Testis (tissue), 3 donors: ENCODE measurements around the gene CHRNB4. TPM values are rescaled to one million over a fixed set of nuclear protein-coding genes. Genes with fewer than 3 reads are reported as not detected.
A peak's percentile ranks its signal among the peaks of the same experiment; 100 is the strongest.

Experiments used
- DNase-seq: peaks from one replicate; pipeline ENCODE4 v3.0.0-alpha.2; 2019
- H3K27ac ChIP-seq, 2 donors: fragments of 200-600 bp; sonication (generic); one replicate each; pipeline ENCODE4 v1.5.1; 2019
- H3K27me3 ChIP-seq: fragments of 200-600 bp; sonication (generic); one replicate; pipeline ENCODE4 v1.5.1; 2019
- H3K36me3 ChIP-seq: fragments of 200-600 bp; sonication (generic); one replicate; pipeline ENCODE4 v1.5.1; 2017; ENCODE audit warnings: low read depth; ENCODE audit errors: missing control alignments
- H3K4me1 ChIP-seq: fragments of 200-600 bp; sonication (generic); one replicate; pipeline ENCODE4 v1.5.1; 2019
- H3K4me3 ChIP-seq, 2 donors: fragments of 200-600 bp; sonication (generic); one replicate each; pipeline ENCODE4 v1.5.1; 2017 to 2019
- H3K9me3 ChIP-seq: fragments of 200-600 bp; sonication (generic); one replicate; pipeline ENCODE4 v1.5.1; 2017
- POLR2A ChIP-seq: fragments of 450-650 bp; IDR thresholded peaks from one replicate; pipeline ENCODE4 v1.6.1; 2017; ENCODE audit warnings: antibody characterized with exemption, mild to moderate bottlenecking, moderate library complexity
- WGBS, 2 donors: methylation state at CpG; one replicate each; pipeline ENCODE4 v1.1.5; 2018; 5-methylcytosine and 5-hydroxymethylcytosine counted together
- intact Hi-C: fragments of 100-400 bp; cut with DNase I; formaldehyde crosslinking; loops from one replicate; pipeline ENCODE4 v1.15.1; 2023; ENCODE audit warnings: low total_unique reads
- polyA plus RNA-seq: library from polyadenylated mRNA; stranded (reverse); fragments of 350-450 nt; fragmentation: Illumina TruSeq; extraction: RNeasy Lipid Tissue Mini Kit (QIAGEN cat#74804); gene quantifications from one replicate; pipeline ENCODE4 v1.2.3, GENCODE V29; 2014; ENCODE audit warnings: low read depth, low replicate concordance; ENCODE audit not compliant: insufficient read depth
- total RNA-seq, 2 donors: library from RNA; depleted of rRNA; stranded (reverse); fragments of >200 nt; gene quantifications; one replicate each; pipeline ENCODE4 v1.2.3, GENCODE V29; 2016
- TF ChIP-seq, protein P1 (sequence below), 3 experiments: fragments of 450-650 bp in 2 of 3; fragments of 200-600 bp in 1 of 3; sonication (generic) in 1 of 3; IDR thresholded peaks; one replicate each; pipeline ENCODE4 v1.5.1; 2016 to 2019; ENCODE audit warnings: antibody characterized with exemption in 3 of 3, mild to moderate bottlenecking in 2 of 3, moderate library complexity in 1 of 3

CHRNB4 gene
- total and polyA plus RNA-seq, 3 donors from 2014 or later: 7.4 to 13.1 (median 8.0) TPM

DNA sequence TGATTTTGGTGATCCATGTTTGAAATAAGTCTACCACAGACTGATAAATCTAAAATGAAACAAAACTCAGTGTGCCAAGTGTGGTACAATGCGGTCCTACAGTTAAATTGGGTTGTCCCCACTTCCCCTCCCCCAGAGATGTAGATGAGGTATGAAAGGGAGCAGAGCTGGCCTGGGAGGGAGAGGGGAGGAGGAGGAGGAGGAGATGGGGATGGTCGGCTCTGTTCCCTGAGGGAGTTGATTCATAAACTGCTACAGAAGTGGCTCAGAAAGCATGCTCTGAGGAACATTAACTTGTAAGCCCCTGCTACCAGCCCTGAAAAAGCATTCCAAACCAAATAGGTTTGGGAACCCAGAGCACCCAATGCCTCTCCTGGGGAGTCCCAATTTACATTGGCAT lies 28.0 kb upstream of the CHRNB4 start:
- no peaks in the 10 kb centered on the region for H3K36me3 ChIP-seq
- no peaks in the 10 kb centered on the region for H3K27me3 ChIP-seq
- intact Hi-C loops: no loop called here
- no peak overlapping the region for H3K4me3 ChIP-seq
- H3K9me3 ChIP-seq: no peaks in the 10 kb centered on the region
- no peak for TF ChIP-seq POLR2A
- TF ChIP-seq, protein P1, sequence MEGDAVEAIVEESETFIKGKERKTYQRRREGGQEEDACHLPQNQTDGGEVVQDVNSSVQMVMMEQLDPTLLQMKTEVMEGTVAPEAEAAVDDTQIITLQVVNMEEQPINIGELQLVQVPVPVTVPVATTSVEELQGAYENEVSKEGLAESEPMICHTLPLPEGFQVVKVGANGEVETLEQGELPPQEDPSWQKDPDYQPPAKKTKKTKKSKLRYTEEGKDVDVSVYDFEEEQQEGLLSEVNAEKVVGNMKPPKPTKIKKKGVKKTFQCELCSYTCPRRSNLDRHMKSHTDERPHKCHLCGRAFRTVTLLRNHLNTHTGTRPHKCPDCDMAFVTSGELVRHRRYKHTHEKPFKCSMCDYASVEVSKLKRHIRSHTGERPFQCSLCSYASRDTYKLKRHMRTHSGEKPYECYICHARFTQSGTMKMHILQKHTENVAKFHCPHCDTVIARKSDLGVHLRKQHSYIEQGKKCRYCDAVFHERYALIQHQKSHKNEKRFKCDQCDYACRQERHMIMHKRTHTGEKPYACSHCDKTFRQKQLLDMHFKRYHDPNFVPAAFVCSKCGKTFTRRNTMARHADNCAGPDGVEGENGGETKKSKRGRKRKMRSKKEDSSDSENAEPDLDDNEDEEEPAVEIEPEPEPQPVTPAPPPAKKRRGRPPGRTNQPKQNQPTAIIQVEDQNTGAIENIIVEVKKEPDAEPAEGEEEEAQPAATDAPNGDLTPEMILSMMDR (IDR thresholded peaks at IDR 0.05): no peak
- no peak for DNase-seq
- H3K4me1 ChIP-seq: peaks cover 20% of the 10 kb centered on the region
- 39 to 60% methylated on average over 2 of the region's 2 CpGs for WGBS, 2 donors
- H3K27ac ChIP-seq: no peak overlapping the region

DNA sequence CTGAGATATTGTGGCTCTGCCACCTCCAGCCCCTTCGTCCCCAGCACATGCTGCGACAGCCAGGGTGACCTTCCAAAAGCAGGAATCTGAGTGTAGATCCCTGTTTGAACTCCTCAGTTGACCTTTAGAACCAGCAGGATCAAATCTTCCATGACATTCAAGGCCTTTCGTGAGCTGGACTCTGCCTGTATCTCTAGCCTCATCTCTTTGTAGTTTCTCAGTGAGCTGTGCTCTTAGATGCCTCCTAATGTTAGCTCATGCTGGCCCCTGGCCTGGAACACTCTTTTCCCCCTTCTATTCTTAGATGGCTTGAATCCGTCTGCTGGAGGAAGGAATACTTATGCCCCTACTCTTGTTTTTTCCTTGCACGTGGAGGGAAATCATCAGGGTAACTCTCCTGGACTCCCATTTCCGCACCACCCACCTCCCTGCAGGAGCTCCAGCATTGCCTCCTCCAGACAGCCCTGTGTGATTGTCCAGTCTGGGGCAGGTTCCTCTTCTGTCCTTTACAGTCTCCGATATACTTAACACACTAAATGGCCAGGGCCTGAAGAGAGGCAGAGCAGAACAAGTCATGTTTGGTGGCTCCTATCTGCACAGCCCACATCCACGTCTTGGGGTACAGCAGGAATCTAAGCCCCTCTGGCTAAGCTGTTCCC lies 26.7 kb upstream of the CHRNB4 start:
- Histone ChIP-seq H3K4me1 (peaks cover 13% of the 10 kb centered on the region), H3K27me3 (no peaks in the 10 kb centered on the region), H3K4me3 (no peak overlapping the region), H3K36me3 (no peaks in the 10 kb centered on the region), H3K9me3 (no peaks in the 10 kb centered on the region), H3K27ac (no peak overlapping the region)
- no peak for DNase-seq
- 83 to 89% methylated on average over 8 of the region's 8 CpGs for WGBS, 2 donors
- intact Hi-C loops: no loop called here
- TF ChIP-seq, protein P1 (IDR thresholded peaks at IDR 0.05): no peak
- no peak for TF ChIP-seq POLR2A

DNA sequence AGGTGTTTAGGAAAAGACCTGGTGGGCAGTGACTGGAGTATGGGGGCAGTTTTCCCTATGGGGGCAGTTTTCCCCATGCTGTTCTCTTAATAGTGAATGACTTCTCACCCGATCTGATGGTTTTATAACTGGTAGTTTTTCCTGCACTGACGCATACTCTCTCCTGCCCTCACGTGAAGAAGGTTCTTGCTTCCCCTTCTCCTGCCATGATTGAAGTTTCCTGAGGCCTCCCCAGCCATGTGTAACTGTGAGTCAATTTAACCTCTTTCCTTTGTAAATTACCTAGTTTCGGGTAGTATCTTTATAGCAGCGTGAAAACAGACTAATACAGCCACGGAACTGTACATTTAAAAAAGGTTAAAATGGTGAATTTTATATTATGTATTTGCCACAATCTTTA lies 25.0 kb upstream of the CHRNB4 start:
- Histone ChIP-seq H3K9me3 (no peaks in the 10 kb centered on the region), H3K4me1 (no peaks in the 10 kb centered on the region), H3K4me3 (no peak overlapping the region), H3K27me3 (no peaks in the 10 kb centered on the region), H3K27ac (no peak overlapping the region), H3K36me3 (no peaks in the 10 kb centered on the region)
- intact Hi-C loops: no loop called here
- no peak for DNase-seq
- 89 to 92% methylated on average over 6 of the region's 6 CpGs for WGBS, 2 donors
- TF ChIP-seq POLR2A: no peak
- TF ChIP-seq, protein P1 (IDR thresholded peaks at IDR 0.05): no peak

DNA sequence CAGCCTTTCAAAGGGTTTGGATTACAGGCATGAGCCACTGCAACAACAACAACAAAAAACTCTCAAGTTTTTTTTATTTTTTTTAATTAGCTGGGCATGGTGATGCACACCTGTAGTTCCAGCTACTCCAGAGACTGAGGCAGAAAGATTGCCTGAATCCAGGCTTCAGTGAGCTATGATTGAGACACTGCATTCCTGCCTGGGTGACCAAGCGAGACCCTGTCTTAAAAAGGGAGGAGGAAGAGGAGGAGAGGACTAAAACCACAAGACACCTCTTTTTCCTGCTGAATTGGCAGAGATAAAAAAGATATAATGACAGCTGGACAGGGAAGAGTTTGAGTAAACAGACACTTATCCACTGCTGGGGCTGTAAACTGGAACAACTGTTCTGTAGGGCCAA lies 22.7 kb upstream of the CHRNB4 start:
- Histone ChIP-seq H3K4me3 (no peak overlapping the region), H3K27ac (no peak overlapping the region), H3K36me3 (no peaks in the 10 kb centered on the region), H3K9me3 (no peaks in the 10 kb centered on the region), H3K4me1 (no peaks in the 10 kb centered on the region), H3K27me3 (no peaks in the 10 kb centered on the region)
- TF ChIP-seq POLR2A: no peak
- TF ChIP-seq, protein P1 (IDR thresholded peaks at IDR 0.05): no peak
- DNase-seq: no peak
- 87 to 89% methylated on average over 1 of the region's 1 CpG for WGBS, 2 donors
- intact Hi-C loops: no loop called here

DNA sequence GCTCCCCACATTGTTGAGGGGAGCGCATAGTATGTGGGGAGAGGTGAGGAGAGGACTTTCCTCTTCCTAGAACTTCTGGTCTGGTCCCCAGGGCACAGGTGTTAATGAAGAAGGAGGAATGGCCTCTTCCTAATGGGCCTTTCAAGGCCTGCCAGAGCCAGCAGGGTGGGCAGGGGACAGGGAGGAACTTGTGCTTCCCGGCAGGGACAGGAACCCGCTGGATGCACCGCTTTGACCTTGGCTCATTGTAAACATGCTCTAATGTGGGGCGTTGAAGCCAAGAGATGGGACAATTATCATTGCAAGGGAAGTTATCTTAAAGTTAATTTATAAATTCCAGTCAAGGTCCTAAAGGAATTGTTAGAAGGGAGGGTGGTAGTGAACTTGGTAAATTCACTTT lies 21.0 kb upstream of the CHRNB4 start:
- no peaks in the 10 kb centered on the region for H3K4me1 ChIP-seq
- DNase-seq: no peak
- H3K9me3 ChIP-seq: no peaks in the 10 kb centered on the region
- 24 to 39% methylated on average over 4 to 5 of the region's 5 CpGs for WGBS, 2 donors
- H3K36me3 ChIP-seq: no peaks in the 10 kb centered on the region
- intact Hi-C loops: no loop called here
- H3K27me3 ChIP-seq: no peaks in the 10 kb centered on the region
- H3K4me3 ChIP-seq: peak overlapping the region in 1 of 2 donors; percentile 50
- TF ChIP-seq, protein P1 (IDR thresholded peaks at IDR 0.05): no peak
- no peak for TF ChIP-seq POLR2A
- no peak overlapping the region for H3K27ac ChIP-seq
